Measurements from ENCODE around the gene CNNM2.

CNNM2 gene

DNA sequence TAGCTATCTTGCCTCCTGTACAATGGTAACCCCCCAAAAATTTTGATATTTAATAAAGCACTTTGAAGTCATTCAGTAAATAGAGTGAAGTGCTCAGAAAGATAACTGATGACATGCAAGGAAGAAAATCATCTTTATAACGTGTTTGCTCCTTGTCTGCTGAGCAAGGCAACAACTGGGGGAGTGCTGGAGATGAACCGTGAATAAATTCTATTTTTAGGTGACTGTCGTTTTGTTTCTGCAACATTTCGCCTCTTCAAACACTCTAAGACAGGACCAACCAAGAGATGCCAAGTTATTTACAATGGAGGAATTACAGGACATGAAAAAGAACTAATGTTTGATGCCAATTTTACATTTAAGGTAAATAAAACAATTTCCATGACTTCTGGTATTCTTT lies 39.5 kb upstream of the CNNM2 start:
- TF ChIP-seq, protein P1, sequence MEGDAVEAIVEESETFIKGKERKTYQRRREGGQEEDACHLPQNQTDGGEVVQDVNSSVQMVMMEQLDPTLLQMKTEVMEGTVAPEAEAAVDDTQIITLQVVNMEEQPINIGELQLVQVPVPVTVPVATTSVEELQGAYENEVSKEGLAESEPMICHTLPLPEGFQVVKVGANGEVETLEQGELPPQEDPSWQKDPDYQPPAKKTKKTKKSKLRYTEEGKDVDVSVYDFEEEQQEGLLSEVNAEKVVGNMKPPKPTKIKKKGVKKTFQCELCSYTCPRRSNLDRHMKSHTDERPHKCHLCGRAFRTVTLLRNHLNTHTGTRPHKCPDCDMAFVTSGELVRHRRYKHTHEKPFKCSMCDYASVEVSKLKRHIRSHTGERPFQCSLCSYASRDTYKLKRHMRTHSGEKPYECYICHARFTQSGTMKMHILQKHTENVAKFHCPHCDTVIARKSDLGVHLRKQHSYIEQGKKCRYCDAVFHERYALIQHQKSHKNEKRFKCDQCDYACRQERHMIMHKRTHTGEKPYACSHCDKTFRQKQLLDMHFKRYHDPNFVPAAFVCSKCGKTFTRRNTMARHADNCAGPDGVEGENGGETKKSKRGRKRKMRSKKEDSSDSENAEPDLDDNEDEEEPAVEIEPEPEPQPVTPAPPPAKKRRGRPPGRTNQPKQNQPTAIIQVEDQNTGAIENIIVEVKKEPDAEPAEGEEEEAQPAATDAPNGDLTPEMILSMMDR (IDR thresholded peaks at IDR 0.05; ENCODE audit: control insufficient read depth, extremely low read depth, insufficient read depth), result no peak
- no peak overlapping the region for H3K4me3 ChIP-seq (ENCODE audit: low read depth, low read length)
- no peak for DNase-seq (ENCODE audit: low read depth)

DNA sequence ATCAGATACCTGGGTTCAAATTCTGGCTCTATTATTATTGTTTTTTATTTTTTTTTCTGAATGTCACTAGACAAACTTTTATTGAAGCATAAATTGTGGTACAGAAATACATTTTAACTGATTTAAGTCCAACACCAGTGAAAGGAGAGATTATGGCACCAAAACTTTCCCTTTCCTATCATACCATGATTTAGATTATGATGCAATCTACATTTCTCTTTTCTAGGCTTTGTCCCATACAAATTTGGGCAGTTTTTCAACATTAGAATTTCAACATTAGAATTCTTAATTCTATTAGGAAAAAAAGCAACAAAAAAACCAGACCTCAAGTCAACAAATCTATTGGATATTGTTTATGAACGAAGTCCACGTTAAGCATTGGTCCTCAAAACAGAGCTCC lies 37.8 kb upstream of the CNNM2 start:
- DNase-seq (ENCODE audit: low read depth), result no peak
- TF ChIP-seq, protein P1 (IDR thresholded peaks at IDR 0.05; ENCODE audit: control insufficient read depth, extremely low read depth, insufficient read depth), result no peak
- H3K4me3 ChIP-seq (ENCODE audit: low read depth, low read length), result no peak overlapping the region

DNA sequence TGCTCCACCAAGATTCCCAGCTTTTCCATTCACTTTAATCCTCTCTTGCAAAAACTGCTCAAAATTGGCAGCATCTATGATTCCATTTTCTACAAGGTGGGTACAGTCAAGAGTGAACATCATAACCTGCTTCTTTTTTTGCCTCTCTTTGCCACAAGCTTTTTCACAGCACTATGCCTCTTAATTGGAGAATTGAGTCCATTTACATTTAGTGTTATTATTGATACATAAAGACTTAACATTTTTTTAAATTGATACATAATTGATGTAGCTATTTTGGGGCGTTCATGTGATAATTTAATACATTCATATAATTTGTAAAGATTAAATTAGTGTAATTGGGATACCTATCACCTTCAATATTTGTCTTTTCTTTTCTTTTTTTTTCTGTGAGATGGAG lies 30.0 kb upstream of the CNNM2 start:
- TF ChIP-seq, protein P1 (IDR thresholded peaks at IDR 0.05; ENCODE audit: control insufficient read depth, extremely low read depth, insufficient read depth), result no peak

DNA sequence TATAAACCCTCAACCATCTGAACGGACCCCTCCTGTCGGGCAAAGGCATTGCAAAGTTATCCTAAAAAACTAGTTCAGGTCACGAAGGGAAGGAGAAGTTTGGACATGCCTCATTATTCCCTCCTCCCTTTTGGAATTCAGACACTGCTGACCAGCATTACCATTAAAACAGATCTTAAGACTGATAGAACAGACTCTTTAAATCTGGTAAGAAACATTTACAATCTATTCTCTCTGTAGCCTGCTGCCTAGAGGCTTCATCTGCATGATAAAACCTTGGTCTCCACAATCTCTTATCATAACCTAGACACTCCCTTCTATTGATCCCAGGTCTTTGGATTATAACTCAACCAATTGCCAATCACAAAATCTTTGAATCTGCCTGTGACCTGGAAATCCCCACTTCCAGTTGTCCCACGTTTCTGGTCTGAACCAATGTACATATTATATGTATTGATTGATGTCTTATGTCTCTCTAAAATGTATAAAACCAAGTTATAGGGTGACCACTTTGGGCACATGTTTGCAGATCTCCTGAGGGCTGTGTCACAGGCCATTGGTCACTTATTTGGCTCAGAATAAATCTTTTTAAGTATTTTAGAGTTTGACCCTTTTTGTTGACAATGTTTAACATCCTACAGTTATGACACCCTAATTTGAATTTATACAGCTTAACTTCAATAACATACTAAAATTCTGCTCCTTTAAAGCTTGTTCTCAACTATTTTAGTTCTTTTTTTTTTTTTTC lies 23.5 kb upstream of the CNNM2 start:
- no peak overlapping the region for H3K4me3 ChIP-seq (ENCODE audit: low read depth, low read length)
- TF ChIP-seq, protein P1 (IDR thresholded peaks at IDR 0.05; ENCODE audit: control insufficient read depth, extremely low read depth, insufficient read depth), result no peak
- DNase-seq (ENCODE audit: low read depth), result no peak

More for the DNA sequence above, 30.0 kb upstream of the CNNM2 start:
- no peak overlapping the region for H3K4me3 ChIP-seq (ENCODE audit: low read depth, low read length)
- no peak for DNase-seq (ENCODE audit: low read depth)

DNA sequence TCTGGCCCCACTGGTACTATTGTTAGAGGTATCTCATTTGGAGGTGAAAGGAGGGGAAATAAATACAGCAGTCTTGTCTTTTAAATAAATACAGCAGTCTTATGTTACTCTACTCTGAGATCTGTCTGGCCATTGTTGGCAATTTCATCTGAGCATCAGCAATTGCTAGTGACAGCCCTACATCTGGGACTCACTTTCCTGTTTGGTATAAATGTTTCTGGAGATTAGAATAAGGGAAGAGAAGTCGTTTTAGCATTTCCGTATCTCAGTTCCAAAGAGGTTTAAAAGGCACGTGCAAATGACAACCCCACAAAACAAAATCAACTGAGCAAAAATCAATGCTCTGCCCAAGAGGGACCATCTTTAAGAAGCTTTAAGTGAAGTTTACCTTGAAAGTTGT lies 18.1 kb upstream of the CNNM2 start:
- TF ChIP-seq, protein P1 (IDR thresholded peaks at IDR 0.05; ENCODE audit: control insufficient read depth, extremely low read depth, insufficient read depth), result no peak
- no peak for DNase-seq (ENCODE audit: low read depth)
- no peak overlapping the region for H3K4me3 ChIP-seq (ENCODE audit: low read depth, low read length)

DNA sequence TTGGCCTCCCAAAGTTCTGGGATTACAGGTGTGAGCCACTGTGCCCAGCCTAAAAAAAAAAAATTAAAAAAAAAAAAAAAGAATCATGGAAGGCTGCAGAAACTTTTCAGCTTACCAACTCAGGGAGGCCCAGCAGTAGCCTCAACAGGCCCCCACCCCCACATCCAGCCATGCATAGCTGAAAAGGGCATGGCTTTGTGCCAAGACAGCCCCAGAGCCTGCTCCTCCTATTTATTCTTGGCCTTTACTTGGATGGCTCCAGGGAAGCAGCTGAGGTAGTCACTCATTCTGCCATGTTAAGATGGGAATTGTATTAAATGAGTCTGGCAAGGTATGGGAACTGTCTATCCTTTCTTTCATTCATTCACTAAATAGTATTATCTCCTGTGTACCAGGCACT lies 13.7 kb upstream of the CNNM2 start:
- DNase-seq (ENCODE audit: low read depth), result no peak
- no peak overlapping the region for H3K4me3 ChIP-seq (ENCODE audit: low read depth, low read length)
- TF ChIP-seq, protein P1 (IDR thresholded peaks at IDR 0.05; ENCODE audit: control insufficient read depth, extremely low read depth, insufficient read depth), result no peak

DNA sequence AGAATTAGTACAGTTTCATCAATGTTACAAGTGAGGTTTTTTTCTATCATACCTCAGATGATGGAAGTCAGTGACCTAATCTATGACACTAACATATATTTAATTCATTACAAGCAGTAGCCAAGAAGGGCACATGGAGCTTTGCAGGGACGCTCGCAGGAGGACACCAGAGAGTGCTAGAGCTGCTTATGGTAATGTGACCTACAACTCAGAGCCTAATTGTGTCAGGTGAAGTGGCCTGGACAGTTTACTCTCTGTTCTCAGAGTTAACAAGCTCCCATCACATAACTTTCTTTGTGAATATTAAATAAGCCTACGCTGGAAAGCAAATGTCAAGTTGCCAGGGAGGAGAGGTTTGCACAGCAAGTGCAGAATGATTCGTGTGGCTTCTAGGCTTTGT lies 11.6 kb upstream of the CNNM2 start:
- TF ChIP-seq, protein P1 (IDR thresholded peaks at IDR 0.05; ENCODE audit: control insufficient read depth, extremely low read depth, insufficient read depth), result no peak
- DNase-seq (ENCODE audit: low read depth), result no peak
- no peak overlapping the region for H3K4me3 ChIP-seq (ENCODE audit: low read depth, low read length)

Data from LNCaP clone FGC (cell line).